HepG2 (cell line): ENCODE data around the gene CPSF4. TPM values are rescaled to one million over a fixed set of nuclear protein-coding genes. Genes with fewer than 3 reads are reported as not detected.

Source experiments
- ATAC-seq: fragments of 200-7000 bp; cut with Tn5 transposase; 3 replicates; pipeline ENCODE4 v1.9.1; 2020; ENCODE audit warnings: mild to moderate bottlenecking, moderate library complexity
- BruUV-seq: library from RNA; stranded (reverse); fragments of 400-500 nt; replicated peaks from 2 replicates; lab custom pipeline; 2021; lab: Mats Ljungman, UMichigan
- CTCF ChIA-PET: fragments of 300-600 bp; formaldehyde crosslinking; extraction: SDS; loops from one replicate; lab custom pipeline; 2021; ENCODE audit warnings: low total read pairs, inconsistent platforms, low intra/inter-chr PET ratio; lab: Yijun Ruan, JAX
- POLR2A ChIA-PET: fragments of 350-600 bp; sonication (Branson Sonifier 250); formaldehyde crosslinking; loops from one replicate; lab custom pipeline; 2020; ENCODE audit warnings: antibody characterized with exemption, inconsistent platforms; lab: Yijun Ruan, JAX
- DNase-seq: peaks from one replicate; pipeline ENCODE4 v3.0.0-alpha.2; 2015; ENCODE audit warnings: low spot score
- FAIRE-seq: peaks from 3 replicates; lab custom pipeline; 2011; peaks lifted over from hg19 to GRCh38; lab: Jason Lieb, UNC
- H2AFZ ChIP-seq: one replicate; pipeline ENCODE4 v1.6.1; 2011; ENCODE audit warnings: low read length, inconsistent platforms
- H3K27ac ChIP-seq: fragments of 300-600 bp; 3 replicates; pipeline ENCODE4 v1.8.0; 2011; ENCODE audit warnings: mixed run types, mild to moderate bottlenecking, mixed read lengths, low read length, inconsistent platforms; ENCODE audit not compliant: insufficient read depth; ENCODE audit errors: extremely low read length
- H3K27me3 ChIP-seq, 2 experiments: fragments of 200-600 bp in 1 of 2; 2 replicates in 1 of 2; 3 replicates in 1 of 2; pipeline versions ENCODE4 v1.6.0 to v1.8.0; 2011; ENCODE audit warnings: low read length in 2 of 2, mild to moderate bottlenecking in 2 of 2, moderate library complexity in 2 of 2, inconsistent platforms in 1 of 2; ENCODE audit not compliant: insufficient read depth in 2 of 2, control insufficient read depth in 1 of 2
- H3K36me3 ChIP-seq, 2 experiments: fragments of 200-600 bp in 1 of 2; replicated peaks in 1 of 2; 2 replicates in 1 of 2; 3 replicates in 1 of 2; pipeline versions ENCODE4 v1.5.1 to v1.8.0; 2011; ENCODE audit warnings: low read length in 2 of 2, inconsistent platforms in 1 of 2; ENCODE audit not compliant: insufficient read depth in 2 of 2, control insufficient read depth in 1 of 2
- H3K4me1 ChIP-seq: 2 replicates; pipeline ENCODE4 v1.5.1; 2012; ENCODE audit warnings: low read length, inconsistent platforms; ENCODE audit not compliant: insufficient read depth
- H3K4me2 ChIP-seq: 2 replicates; pipeline ENCODE4 v1.6.0; 2011; ENCODE audit warnings: low read depth, low read length, inconsistent platforms
- H3K4me3 ChIP-seq, 3 experiments: fragments of 200-600 bp in 1 of 3; sonication (generic), shearing (Covaris generic) in 1 of 3; replicated peaks in 1 of 3; 2 replicates each; pipeline ENCODE4 v1.5.1; 2011 to 2016; ENCODE audit warnings: low read length in 3 of 3, inconsistent platforms in 2 of 3, low read depth in 2 of 3, mild to moderate bottlenecking in 2 of 3, control low read depth in 1 of 3, mixed read lengths in 1 of 3; ENCODE audit not compliant: insufficient read depth in 1 of 3
- H3K79me2 ChIP-seq: one replicate; pipeline ENCODE4 v1.6.1; 2011; ENCODE audit warnings: low read length, inconsistent platforms; ENCODE audit not compliant: insufficient read depth
- H3K9ac ChIP-seq: 2 replicates; pipeline ENCODE4 v1.6.0; 2011; ENCODE audit warnings: mild to moderate bottlenecking, low read depth, low read length, inconsistent platforms; ENCODE audit not compliant: insufficient read depth
- H3K9me3 ChIP-seq: 2 replicates; pipeline ENCODE4 v1.5.1; 2012; ENCODE audit warnings: mild to moderate bottlenecking, low read length
- H4K20me1 ChIP-seq: 2 replicates; pipeline ENCODE4 v1.6.0; 2011; ENCODE audit warnings: inconsistent platforms, mild to moderate bottlenecking, low read length, moderate library complexity; ENCODE audit not compliant: insufficient read depth
- FOXJ3 ChIP-seq: sonication (generic); formaldehyde crosslinking; IDR thresholded peaks from 2 replicates; pipeline ENCODE4 v1.4.0; 2020; ENCODE audit warnings: missing genetic modification reagents, mild to moderate bottlenecking, borderline replicate concordance
- GFI1 ChIP-seq: sonication (generic); formaldehyde crosslinking; IDR thresholded peaks from 2 replicates; pipeline ENCODE4 v1.5.0; 2020; ENCODE audit warnings: missing genetic modification reagents, mild to moderate bottlenecking, borderline replicate concordance
- KLF12 ChIP-seq: sonication (generic); formaldehyde crosslinking; IDR thresholded peaks from 2 replicates; pipeline ENCODE4 v1.4.0; 2020; ENCODE audit warnings: missing genetic modification reagents, borderline replicate concordance
- MTF1 ChIP-seq: sonication (generic); formaldehyde crosslinking; IDR thresholded peaks from 2 replicates; pipeline ENCODE4 v1.5.0; 2020; ENCODE audit warnings: missing genetic modification reagents
- PRPF4 ChIP-seq: fragments of 200-400 bp; formaldehyde crosslinking; IDR thresholded peaks from 2 replicates; pipeline ENCODE4 v1.6.1; 2016; ENCODE audit warnings: low read length, low read depth; ENCODE audit not compliant: poor library complexity, severe bottlenecking
- RFXANK ChIP-seq: IDR thresholded peaks from 2 replicates; pipeline ENCODE4 v1.6.1; 2016
- SAFB2 ChIP-seq: sonication (generic); formaldehyde crosslinking; IDR thresholded peaks from 2 replicates; pipeline ENCODE4 v1.5.1; 2020; ENCODE audit warnings: missing genetic modification reagents, low read depth, mild to moderate bottlenecking, borderline replicate concordance
- SIX4 ChIP-seq: sonication (generic); formaldehyde crosslinking; IDR thresholded peaks from 2 replicates; pipeline ENCODE4 v1.4.0; 2020; ENCODE audit warnings: missing genetic modification reagents
- SP140L ChIP-seq: sonication (generic); formaldehyde crosslinking; IDR thresholded peaks from 2 replicates; pipeline ENCODE4 v1.4.0; 2020; ENCODE audit warnings: missing genetic modification reagents, borderline replicate concordance
- ZKSCAN8 ChIP-seq: IDR thresholded peaks from 2 replicates; pipeline ENCODE4 v1.6.1; 2016; ENCODE audit warnings: borderline replicate concordance, missing genetic modification reagents, missing compliant biosample characterization
- WGBS: methylation state at CpG from one replicate; pipeline ENCODE4 v1.1.6; 2017; ENCODE audit warnings: low lambda C conversion rate; 5-methylcytosine and 5-hydroxymethylcytosine counted together
- in situ Hi-C: cut with HindIII; loops from 2 replicates; pipeline ENCODE4 v1.10.0; 2017; ENCODE audit warnings: low pct_unique_long_range_greater_than_20kb; ENCODE audit not compliant: extremely low pct_ligation_motif_present
- intact Hi-C: fragments of 100-400 bp; cut with micrococcal nuclease; formaldehyde crosslinking; loops from one replicate; pipeline ENCODE4 v1.10.0; 2022; ENCODE audit not compliant: unreplicated experiment
- polyA plus RNA-seq, 8 experiments: library from polyadenylated mRNA; depleted of rRNA in 3 of 8; stranded (reverse) in 7 of 8; unstranded in 1 of 8; fragments of >200 nt; fragmentation: Illumina TruSeq in 4 of 8; extraction: Trizol in 4 of 8; gene quantifications; 2 replicates each; pipeline versions ENCODE4 v1.2.1 to v1.2.3, GENCODE V29; 2011 to 2016; ENCODE audit warnings: low read depth in 4 of 8, missing spikeins in 1 of 8, mixed read lengths in 1 of 8; ENCODE audit not compliant: insufficient read depth in 1 of 8
- total RNA-seq, 5 experiments: library from RNA; depleted of rRNA; stranded (reverse); fragments of >200 nt; fragmentation: Illumina TruSeq; extraction: Trizol; gene quantifications; 2 replicates each; pipeline ENCODE4 v1.2.3, GENCODE V29; 2016; ENCODE audit warnings: low read depth in 1 of 5
- TF ChIP-seq, protein P1 (sequence below): sonication (generic); formaldehyde crosslinking; conservative IDR thresholded peaks from 2 replicates; pipeline ENCODE4 v1.8.1; 2023; ENCODE audit warnings: missing genetic modification reagents
- TF ChIP-seq, protein P2 (sequence below): sonication (generic); formaldehyde crosslinking; IDR thresholded peaks from 2 replicates; pipeline ENCODE4 v1.4.0; 2020; ENCODE audit warnings: missing genetic modification reagents
- TF ChIP-seq, protein P3 (sequence below): sonication (generic); formaldehyde crosslinking; IDR thresholded peaks from 2 replicates; pipeline ENCODE4 v1.5.0; 2020; ENCODE audit warnings: mild to moderate bottlenecking, low read depth, missing genetic modification reagents, borderline replicate concordance
- TF ChIP-seq, protein P4 (sequence below): sonication (generic); formaldehyde crosslinking; IDR thresholded peaks from 2 replicates; pipeline ENCODE4 v1.8.1; 2023; ENCODE audit warnings: mild to moderate bottlenecking, moderate library complexity, missing genetic modification reagents
- TF ChIP-seq, protein P5 (sequence below): sonication (generic); formaldehyde crosslinking; IDR thresholded peaks from 2 replicates; pipeline ENCODE4 v1.5.0; 2020; ENCODE audit warnings: mild to moderate bottlenecking, missing genetic modification reagents

The CPSF4 gene
- total and polyA plus RNA-seq, 2 of the 13 experiments (the other 11 are each of a cell fraction or from before 2014, with no cell fraction given): 34.1 to 49.6 TPM

DNA sequence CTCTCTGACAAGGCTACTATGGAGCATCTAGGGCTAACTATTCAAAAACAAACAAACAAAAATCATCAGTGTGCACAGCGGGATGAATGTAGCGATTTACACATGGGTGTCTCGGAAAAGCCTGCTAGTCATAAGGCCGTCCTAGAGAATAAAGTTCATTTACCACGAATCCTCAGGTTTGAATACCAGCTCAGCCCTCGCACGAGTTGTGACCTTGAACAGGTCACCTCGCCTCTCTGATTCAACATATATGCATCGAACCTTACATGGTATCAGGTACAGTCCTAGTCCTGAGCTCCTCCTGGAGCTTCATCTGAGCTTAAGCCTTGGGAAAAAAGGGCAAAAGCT, 26.7 kb downstream of the CPSF4 start:
- intact Hi-C loops: loop anchor here (2.0 kb wide), 1 partner anchor 57 kb away; the partner anchor contains the start of genes BUD31 and PDAP1

More for the DNA sequence above, 26.7 kb downstream of the CPSF4 start:
- 0% methylated on average over 9 of the region's 9 CpGs for WGBS
- no peaks in the 10 kb centered on the region for H3K9me3 ChIP-seq
- H3K36me3 ChIP-seq: peaks cover 4 to 16% of the 10 kb centered on the region in 2 experiments; a peak in 4 of 5 replicates
- TF ChIP-seq, protein P1, sequence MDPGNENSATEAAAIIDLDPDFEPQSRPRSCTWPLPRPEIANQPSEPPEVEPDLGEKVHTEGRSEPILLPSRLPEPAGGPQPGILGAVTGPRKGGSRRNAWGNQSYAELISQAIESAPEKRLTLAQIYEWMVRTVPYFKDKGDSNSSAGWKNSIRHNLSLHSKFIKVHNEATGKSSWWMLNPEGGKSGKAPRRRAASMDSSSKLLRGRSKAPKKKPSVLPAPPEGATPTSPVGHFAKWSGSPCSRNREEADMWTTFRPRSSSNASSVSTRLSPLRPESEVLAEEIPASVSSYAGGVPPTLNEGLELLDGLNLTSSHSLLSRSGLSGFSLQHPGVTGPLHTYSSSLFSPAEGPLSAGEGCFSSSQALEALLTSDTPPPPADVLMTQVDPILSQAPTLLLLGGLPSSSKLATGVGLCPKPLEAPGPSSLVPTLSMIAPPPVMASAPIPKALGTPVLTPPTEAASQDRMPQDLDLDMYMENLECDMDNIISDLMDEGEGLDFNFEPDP (CRISPR knock-in tag): 0 out of 2 replicates have a peak, but pooled peaks have one; percentile 57
- TF ChIP-seq RFXANK (CRISPR knock-in tag) (0 out of 2 replicates have a peak, but pooled peaks have one; percentile 6), SP140L (0 out of 2 replicates have a peak, but pooled peaks have one; percentile 0), PRPF4 (no peak), SIX4 (CRISPR knock-in tag) (0 out of 2 replicates have a peak, but pooled peaks have one; percentile 1), GFI1 (CRISPR knock-in tag) (peak; percentile 22; the same call in 1 of the 2 replicates), KLF12 (CRISPR knock-in tag) (0 out of 2 replicates have a peak, but pooled peaks have one; percentile 2), SAFB2 (no peak), FOXJ3 (0 out of 2 replicates have a peak, but pooled peaks have one; percentile 27), MTF1 (CRISPR knock-in tag) (0 out of 2 replicates have a peak, but pooled peaks have one; percentile 2), ZKSCAN8 (0 out of 2 replicates have a peak, but pooled peaks have one; percentile 12)
- TF ChIP-seq, protein P2, sequence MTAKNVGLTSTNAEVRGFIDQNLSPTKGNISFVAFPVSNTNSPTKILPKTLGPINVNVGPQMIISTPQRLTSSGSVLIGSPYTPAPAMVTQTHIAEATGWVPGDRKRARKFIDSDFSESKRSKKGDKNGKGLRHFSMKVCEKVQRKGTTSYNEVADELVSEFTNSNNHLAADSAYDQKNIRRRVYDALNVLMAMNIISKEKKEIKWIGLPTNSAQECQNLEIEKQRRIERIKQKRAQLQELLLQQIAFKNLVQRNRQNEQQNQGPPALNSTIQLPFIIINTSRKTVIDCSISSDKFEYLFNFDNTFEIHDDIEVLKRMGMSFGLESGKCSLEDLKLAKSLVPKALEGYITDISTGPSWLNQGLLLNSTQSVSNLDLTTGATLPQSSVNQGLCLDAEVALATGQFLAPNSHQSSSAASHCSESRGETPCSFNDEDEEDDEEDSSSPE (CRISPR knock-in tag): 0 out of 2 replicates have a peak, but pooled peaks have one; percentile 3
- TF ChIP-seq, protein P3, sequence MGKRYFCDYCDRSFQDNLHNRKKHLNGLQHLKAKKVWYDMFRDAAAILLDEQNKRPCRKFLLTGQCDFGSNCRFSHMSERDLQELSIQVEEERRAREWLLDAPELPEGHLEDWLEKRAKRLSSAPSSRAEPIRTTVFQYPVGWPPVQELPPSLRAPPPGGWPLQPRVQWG (CRISPR knock-in tag): no peak
- TF ChIP-seq, protein P4, sequence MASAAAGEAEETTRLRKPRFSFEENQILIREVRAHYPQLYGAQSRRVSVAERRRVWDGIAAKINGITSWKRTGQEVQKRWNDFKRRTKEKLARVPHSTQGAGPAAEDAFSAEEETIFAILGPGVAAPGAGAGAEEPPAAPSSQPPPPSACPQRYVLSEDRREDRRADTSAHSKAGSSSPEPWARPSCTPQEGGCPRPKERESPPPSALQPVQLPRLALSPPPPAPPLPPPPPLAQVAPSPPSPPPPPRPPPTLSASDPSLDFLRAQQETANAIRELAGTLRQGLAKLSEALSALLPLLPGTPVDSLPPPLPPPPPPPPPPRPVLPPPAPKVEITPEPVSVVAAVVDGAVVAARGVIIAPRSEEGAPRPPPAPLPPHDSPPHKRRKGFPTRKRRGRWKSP (CRISPR knock-in tag): 0 out of 2 replicates have a peak, but pooled peaks have one; percentile 3
- TF ChIP-seq, protein P5, sequence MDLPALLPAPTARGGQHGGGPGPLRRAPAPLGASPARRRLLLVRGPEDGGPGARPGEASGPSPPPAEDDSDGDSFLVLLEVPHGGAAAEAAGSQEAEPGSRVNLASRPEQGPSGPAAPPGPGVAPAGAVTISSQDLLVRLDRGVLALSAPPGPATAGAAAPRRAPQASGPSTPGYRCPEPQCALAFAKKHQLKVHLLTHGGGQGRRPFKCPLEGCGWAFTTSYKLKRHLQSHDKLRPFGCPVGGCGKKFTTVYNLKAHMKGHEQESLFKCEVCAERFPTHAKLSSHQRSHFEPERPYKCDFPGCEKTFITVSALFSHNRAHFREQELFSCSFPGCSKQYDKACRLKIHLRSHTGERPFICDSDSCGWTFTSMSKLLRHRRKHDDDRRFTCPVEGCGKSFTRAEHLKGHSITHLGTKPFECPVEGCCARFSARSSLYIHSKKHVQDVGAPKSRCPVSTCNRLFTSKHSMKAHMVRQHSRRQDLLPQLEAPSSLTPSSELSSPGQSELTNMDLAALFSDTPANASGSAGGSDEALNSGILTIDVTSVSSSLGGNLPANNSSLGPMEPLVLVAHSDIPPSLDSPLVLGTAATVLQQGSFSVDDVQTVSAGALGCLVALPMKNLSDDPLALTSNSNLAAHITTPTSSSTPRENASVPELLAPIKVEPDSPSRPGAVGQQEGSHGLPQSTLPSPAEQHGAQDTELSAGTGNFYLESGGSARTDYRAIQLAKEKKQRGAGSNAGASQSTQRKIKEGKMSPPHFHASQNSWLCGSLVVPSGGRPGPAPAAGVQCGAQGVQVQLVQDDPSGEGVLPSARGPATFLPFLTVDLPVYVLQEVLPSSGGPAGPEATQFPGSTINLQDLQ: 0 out of 2 replicates have a peak, but pooled peaks have one; percentile 28
- H3K4me3 ChIP-seq: peak overlapping the region; percentile 80 to 94 (median 82)
- peaks cover 54% of the 10 kb centered on the region for H3K79me2 ChIP-seq
- peaks cover 56% of the 10 kb centered on the region for H3K4me1 ChIP-seq
- BruUV-seq: TSS peak; percentile 78
- H2AFZ ChIP-seq: no peak overlapping the region
- H3K4me2 ChIP-seq: peak overlapping the region; percentile 86
- peaks cover 17% of the 10 kb centered on the region for H4K20me1 ChIP-seq
- CTCF ChIA-PET: no interaction called here
- peak; percentile 33 for ATAC-seq
- peak overlapping the region; percentile 97 for H3K9ac ChIP-seq
- peak; percentile 61 for FAIRE-seq
- H3K27me3 ChIP-seq: no peaks in the 10 kb centered on the region; a peak in 1 of 5 replicates
- POLR2A ChIA-PET: interaction anchor here (0.7 to 2.1 kb wide), 15 partner anchors 8 to 228 kb away, joined by 3 to 16 read pairs (median 5); partner anchors contain the start of genes ARPC1A, BUD31, CPSF4 and PDAP1
- in situ Hi-C loops: no loop called here
- DNase-seq: peak; percentile 38
- H3K27ac ChIP-seq: peak overlapping the region; percentile 89
